Stimulated activated CD4-positive, alpha-beta T cell treated with anti-CD3 and anti-CD28 coated beads, Interleukin-15, amount 100 ng/mL, for 1 hour (primary cell): ENCODE data around the gene B4GALT5.
"Not testable (repeated sequence)": the region's sequence is repeated elsewhere in the genome, so short reads cannot be mapped to it uniquely, and the experiment has no call there.

Source experiments
- DNase-seq, 2 donors: peaks; one replicate each; pipeline ENCODE4 v3.0.0-alpha.2; 2020; ENCODE audit warnings: low read depth in 1 of 2, low spot score in 1 of 2

Gene B4GALT5, protein sequence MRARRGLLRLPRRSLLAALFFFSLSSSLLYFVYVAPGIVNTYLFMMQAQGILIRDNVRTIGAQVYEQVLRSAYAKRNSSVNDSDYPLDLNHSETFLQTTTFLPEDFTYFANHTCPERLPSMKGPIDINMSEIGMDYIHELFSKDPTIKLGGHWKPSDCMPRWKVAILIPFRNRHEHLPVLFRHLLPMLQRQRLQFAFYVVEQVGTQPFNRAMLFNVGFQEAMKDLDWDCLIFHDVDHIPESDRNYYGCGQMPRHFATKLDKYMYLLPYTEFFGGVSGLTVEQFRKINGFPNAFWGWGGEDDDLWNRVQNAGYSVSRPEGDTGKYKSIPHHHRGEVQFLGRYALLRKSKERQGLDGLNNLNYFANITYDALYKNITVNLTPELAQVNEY

DNA sequence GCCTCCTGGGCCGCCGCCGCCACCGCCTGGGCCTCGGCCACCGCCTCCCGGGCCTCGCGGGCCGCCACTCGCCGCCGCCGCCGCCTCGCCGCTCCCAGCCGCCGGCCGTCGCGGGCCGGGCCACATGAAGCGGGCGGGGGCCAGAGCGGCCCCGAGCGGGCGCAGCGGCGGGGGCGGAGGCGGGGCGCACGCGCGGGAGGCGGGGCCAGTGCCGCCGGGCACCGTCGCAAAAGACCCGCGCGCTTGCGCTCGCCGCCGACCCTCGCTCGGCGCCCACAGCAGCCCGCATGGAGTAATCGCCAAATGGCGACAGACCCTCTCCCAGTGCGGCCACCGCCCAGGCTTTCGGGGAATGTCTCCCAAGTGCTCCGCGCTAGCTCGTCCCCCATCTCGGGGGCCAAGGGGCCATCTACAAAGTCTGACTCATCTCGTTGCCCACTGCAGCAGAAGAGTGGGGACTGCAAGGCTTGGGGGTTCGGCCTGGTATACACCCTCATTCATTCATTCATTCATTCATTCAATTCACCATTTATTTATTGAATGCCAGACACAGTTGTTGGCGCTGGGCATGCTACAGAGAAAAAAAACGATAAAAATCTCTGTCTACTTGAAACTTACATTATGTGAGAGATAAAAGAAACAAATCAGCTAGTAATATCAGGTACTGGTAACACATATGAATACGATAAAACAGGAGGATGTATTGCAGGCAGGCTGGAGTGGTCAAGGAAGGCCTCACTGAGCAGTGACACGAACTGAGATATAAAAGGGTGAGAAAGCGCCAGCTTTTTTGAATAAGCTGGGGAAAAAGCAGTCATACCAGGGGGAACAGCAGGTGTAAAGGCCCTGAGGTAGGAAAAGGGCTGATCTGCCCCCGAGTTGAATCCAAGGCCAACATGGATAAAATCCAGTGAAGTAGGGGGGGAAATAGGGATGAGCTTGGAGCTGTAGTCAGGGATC is at the start of gene B4GALT5:
Gene B4GALT5 (minus strand): TSS at position 126 of the 960 bp plus-strand sequence. CDS start 188 bp downstream, outside the sequence.
- peak; percentile 26 to 60 for DNase-seq

DNA sequence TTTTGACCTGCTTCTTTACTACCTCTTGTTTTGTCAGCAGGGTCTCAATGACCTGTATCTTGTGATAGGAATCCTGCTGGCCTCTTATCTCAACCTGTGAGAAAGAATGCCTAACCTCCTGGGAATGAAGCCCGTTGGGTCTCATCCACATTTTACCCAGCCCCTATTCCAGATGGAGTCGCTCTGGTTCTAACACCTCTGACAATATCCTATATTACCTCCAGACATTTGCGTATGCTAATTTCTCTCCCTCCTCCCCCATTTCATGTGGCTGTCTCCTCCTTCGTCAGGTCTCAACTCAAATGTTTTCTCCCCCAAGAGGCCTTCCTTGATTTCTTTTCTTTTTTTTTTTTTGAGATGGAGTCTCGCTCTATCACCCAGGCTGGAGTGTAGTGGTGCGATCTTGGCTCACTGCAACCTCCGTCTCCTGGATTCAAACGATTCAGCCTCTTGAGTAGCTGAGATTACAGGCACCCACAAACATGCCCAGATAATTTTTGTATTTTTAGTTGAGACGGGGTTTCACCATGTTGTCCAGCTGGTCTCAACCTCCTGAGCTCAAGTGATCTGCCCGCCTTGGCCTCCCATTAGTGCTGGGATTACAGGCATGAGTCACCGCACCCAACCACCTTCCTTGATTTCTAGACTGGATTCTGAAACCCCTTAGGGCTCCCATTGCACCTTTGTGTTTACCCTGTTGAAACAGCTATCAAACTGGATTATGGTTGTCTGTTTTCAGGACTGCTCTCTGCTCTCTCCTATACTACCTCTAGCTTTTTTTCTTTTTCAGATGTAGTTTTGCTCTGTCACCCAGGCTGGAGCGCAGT is 49.5 kb upstream of the B4GALT5 start:
- DNase-seq, result no peak

DNA sequence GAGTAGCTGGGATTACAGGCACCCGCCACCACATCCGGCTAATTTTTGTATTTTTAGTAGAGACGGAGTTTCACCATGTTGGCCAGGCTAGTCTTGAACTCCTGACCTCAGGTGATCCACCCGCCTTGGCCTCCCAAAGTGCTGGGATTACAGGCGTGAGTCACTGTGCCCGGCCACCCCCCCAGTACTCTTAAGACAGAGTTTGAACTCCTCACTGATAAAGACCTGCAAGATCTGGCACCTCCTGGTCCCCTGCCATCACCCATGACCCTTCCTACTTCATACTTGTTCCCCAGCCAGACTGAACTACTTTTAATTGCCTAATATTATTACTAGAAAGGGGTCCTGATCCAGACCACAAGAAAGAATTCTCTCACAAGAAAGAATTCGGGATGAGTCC is 48.2 kb upstream of the B4GALT5 start:
- not testable (repeated sequence) for DNase-seq

DNA sequence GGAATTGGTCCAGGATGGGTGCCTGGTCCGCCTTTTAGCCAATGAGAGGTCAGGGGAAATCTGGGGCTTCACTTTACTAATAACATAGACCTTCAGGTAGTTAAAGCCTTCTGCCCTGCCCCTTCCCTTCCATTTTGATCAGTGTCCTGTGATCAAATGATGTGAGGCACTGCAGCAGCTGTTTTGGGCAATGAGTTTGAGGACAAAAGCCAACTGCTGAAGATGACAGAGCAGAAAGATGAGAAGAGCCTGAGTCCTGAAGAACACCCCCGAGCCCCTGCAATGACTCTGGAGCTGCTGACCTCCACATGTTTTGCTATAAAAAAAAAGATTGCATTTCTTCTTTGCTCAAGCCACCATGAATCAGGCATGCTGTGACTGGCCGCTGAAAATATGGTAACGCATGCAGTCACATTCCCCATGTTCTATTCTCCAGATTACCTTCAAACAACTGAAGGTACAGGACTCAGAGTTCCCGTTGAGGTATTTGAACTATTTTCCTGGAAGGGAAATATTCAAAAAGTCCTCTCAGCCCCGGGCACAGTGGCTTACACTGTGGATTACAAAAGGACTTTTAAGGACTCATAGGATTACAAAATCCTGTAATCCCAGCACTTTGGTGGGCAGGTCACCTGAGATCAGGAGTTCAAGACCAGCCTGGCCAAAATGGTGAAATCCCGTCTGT is 45.7 kb upstream of the B4GALT5 start:
- DNase-seq, result no peak

DNA sequence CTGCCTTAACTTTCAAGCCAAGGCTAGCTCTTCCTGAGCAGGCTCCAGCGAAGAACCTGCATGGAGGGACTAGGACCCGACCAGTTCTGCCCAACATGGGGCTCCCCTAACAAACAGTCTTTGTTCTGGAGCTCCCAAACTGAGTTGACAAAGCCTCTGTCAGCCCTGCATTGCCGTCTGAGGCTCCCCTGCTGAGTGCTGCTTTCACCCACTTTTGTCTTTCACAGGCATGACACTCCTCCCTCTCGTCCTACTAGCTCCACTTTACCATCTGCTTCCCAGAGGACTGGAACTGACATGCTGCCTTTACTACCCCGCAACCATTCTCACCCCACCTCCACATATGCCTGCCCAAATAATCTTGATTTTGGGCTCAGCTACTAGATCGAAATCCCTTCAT is 45.1 kb upstream of the B4GALT5 start:
- DNase-seq, result no peak

DNA sequence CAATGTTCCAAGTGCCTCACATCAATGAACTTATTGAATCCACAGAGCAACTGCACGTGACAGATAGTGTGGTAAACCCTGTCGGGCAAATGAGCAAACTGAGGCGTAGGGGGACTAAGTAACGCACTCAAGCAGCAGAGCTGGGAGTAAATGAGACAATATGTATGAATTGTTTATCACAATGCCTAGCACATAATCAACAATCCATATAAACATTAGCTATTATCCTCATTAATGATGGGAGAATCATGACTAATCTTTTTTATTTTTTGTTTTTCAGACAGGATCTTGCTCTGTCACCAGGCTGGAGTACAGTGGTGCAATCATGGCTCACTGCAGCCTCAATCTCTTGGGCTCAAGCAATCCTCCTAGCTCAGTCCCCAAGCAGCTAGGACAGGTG is 43.9 kb upstream of the B4GALT5 start:
- no peak for DNase-seq

DNA sequence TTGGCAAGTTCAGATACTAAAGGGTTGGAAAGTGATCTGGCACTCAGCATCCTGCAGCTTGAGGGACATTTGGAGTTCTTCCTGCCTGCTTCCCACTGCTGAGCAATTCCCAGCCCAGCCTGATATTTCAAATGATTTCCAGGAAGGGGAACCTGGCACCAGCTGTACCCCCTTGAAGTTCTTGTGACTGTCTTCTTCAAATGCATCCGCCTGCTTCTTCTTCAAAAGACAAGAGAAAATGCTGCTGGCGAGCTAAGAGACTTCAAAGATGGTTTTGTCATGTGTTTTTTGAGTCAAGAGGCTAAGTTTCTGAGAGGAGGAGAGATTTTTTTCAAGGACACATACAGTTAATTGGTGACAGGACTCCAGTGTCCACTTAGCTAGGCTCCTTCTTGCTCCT is 42.6 kb upstream of the B4GALT5 start:
- no peak for DNase-seq

DNA sequence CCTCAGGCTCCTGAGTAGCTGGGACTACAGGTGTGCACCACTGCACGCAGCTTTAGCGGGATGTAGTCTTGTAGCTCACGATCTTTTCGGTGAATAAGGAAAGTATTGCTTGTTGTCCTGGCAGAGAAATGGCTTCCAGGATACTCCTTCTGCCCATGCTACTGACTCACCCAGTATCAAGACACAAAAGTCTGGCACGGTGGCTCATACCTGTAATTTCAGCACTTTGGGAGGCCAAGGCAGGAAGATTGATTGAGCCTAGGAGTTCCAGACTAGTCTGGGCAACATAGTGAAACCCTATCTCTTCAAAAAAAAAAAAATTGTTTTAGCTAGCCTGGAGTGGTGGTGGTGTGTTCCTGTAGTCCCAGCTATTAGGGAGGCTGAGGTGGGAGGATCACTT is 40.9 kb upstream of the B4GALT5 start:
- no peak for DNase-seq

DNA sequence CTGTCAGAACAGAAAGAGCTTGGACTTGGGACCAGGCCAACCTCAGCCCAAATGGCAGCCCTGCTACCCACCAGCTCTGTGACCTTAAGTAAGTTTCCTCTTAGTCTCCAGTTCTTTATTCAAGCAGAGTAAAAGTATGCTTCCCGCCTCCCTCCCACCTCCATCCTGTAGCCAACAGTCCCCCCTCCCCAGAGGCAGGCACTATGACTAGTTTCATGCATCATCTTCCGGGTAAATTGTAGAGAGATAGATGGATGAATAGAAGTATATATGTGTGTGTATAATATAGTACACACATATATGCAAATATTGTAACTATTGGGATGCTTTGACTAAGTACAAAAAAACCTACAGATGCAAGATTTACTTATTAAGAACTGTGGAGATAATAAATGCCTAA is 39.5 kb upstream of the B4GALT5 start:
- no peak for DNase-seq

DNA sequence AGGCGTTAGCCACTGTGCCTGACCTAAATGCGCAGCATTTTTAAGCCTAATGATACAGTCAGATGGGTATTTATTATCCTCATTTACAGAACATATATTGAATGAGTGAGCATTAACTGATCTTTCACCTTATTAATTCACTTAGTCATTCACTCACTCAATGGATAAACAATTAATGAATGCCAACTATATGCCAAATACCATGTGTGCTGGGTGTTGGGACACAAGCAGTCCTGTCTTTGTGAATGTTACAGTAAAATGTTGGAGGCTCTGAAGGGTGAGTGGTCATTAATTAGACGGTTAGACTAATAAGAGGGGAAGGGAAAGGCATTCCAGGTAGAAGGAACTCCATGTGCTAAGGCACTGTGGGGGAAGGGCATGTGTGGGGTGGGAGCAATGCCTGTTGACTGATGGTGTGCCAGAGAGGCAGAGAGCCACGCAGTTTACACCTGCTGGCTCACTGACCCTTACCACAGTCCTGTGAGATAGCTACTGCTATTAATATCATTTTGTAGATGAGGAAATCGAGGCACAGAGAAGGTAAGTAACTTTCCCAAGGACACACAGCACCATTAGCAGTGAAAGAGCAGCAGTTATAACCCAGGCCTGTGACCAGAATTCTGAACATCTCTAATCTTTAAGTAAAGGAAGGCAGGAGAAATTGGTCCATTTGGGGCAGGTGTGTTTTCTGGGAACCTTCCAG is 38.7 kb upstream of the B4GALT5 start:
- DNase-seq, result no peak

DNA sequence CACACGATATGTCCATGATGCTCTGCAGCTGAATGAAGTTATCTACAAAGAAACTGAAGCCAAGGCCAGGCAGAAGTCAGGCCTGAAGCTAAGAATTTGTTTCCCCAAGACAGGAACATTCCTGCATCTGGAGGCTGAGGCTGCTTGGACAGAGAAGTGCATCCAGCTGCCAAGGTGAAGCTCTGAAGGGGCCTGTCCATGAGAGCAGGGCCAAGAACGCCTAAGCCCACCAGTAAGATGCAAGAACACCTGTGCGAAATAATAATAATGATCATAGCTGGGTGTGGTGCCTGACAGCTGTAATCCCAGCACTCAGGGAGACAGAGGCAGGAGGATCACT is 37.7 kb upstream of the B4GALT5 start:
- DNase-seq, result no peak

DNA sequence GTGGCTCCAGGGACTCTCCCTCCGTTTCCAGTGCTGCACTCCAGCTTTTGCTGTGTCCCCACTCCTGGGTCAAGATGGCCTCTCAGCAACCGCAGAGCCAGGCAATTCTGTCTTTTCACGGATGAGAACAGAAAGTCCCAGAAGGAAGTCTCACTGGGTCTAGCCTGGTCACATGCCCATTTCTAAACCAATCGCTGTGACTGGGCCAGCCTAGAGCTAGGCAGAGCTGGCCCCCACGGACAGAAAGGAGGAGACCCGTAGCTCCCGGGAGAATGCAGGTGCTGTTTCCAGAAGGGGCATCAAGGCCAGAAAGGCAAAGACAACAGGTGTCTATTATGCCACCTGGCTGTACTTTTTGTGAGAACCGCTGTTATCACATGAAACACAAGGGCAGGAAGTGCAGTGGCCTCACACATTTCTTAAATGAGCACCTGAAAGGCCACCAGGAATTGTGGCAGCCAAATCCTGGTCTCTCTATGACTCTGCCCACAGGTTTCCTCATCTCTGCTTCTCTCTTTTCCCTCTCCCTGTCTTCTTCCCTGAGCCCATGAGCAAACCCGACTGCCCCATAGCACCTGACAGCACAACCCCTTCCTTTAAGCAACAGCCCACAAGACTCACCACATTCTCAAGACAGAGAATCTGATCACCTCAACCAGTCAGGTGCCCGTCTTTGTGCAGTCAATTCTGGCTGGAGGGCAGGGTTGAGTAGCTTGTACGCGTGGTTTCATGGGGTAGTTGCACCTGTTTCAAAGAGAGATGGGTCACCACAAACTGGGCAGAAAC is 37.1 kb upstream of the B4GALT5 start:
- DNase-seq, result no peak

DNA sequence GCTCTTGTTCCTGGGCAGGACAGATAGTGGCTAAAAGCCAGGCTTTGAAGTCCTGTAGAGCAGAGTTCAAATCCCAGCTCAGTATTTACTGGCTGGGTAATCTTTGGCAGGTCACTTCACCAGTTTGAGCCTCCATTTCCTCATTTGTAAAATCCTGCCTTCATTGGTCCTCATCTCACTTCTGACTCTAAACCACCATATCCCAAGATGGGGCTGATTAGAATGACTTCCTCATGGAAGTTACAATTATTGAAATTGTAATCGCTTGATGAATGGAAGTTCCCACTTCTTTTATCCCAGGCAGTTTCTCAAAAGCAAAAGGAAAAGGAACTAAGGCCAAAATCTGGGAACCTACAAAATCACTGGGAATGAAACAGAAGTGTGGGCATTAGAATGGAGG is 35.9 kb upstream of the B4GALT5 start:
- no peak for DNase-seq

DNA sequence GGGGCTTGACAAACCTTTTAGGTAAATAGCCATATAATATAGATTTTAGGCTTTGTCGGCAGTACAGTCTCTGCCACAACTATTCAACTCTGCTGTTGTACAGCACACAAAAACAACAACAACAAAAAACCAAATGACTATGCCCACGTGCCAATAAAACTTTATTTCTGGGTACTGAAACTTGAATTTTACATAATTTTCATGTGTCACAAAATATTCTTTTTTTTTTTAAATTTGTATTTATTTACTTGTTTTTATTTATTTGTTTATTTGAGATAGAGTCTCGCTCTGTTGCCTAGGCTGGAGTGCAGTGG is 34.8 kb upstream of the B4GALT5 start:
- DNase-seq, result no peak

DNA sequence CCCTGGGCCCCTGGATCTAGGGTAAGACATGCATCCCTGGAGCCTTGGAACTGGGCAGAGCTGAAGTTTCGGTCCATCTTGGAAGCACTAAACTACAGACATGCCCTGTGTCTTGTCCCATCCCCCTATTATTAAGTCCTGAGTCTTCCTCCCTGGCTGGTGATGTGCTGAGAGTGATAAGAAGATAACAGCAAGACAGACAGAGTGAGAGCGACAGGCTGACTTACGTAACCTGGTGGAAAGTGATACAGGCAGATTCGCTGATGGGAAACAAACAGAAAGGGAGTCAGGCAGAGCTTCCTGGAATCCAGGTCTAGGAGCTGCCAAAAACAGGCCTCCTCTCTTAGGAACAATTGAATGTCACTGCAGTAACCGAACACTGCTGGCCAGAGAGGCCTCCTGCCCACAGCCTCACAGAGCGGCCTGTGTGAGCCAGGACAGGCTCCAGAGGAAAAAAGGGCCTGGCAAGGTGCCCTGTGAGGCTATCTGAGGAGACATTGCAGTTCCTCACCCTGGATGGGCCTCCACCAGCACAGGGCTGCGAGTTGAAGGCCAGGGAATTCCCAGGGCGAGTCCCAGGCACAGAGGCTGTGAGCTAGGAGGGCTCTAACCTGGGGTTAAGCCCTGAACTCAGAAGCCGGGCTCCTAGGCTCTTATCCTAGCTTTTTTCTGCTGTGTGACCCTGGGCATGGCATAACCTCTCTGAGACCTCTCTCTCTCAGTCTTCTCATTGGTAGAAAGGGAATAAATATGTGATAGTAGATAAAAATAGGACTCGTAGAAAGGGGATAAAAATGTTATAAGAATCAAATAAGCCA is 34.2 kb upstream of the B4GALT5 start:
- no peak for DNase-seq

DNA sequence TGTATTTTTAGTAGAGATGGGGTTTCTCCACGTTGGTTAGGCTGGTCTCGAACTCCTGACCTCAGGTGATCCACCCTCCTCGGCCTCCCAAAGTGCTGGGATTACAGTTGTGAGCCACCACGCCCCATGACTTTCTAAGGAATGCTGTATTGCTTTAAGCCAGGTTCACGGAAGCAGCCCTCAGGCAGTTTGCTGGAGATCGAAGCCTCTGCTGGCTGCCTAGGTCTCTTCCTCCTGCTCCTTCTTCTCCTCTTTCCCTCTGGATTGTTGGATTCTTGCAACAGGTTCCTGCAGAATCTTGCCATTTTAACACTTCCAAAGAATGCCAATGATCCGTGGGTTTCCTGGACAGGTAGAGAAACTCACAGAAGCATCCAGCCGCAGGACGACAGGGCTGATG is 29.3 kb upstream of the B4GALT5 start:
- DNase-seq, result no peak

DNA sequence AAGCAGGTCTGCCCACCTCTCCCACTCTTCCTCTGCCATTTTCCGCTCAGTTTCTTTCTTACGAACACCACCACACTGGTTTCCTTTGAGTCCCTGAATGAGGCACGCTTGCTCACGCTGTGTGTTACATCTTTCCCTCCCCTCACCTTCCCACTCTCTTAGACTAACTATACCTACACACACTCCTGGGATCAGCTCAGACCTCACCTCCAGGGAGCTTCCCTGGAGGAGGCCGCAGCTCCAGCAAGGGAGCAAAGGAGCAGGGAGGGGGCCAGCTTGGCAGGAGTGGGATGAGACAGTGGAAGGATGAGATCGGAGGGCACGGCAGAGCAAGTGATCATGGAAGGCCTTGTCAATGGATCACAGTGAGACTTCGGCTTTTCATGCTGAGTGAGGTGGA is 28.3 kb upstream of the B4GALT5 start:
- no peak for DNase-seq

DNA sequence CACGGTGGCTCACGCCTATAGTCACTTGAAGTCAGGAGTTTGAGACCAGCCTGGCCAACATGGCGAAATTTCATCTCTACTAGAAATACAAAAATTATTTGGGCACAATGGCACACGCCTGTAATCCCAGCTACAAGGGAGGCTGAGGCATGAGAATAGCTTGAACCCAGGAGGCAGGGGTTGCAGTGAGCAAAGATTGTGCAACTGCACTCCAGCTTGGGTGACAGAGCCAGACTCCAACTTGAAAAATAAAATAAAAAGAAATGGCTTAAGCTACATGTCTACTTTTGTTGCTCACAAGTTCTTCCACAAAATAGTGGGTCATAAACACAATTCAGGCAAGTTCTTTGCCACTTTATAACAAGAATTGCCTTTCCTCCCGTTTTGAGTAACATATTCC is 27.1 kb upstream of the B4GALT5 start:
- no peak for DNase-seq

DNA sequence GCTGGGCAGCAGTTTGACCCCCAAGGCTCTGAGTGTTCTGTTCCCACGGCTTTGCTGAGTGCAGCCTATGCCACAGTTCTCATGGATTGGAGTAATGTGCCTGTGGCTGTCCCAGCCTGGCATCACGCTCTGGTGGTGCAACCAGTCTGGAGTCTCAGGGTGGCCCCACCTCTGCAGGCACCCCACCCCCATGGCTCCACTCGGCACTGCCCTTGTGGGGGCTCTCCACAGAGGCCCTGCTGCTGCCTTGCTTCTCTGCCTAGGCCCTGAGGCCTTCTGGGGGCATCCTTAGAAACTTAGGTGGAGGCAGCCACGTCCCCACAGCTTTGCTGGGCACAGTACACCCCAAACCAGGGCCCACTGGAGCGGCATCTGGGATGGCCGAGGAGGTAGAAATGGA is 25.4 kb upstream of the B4GALT5 start:
- no peak for DNase-seq
